ENCODE data around the gene CNOT4. TPM values are rescaled to one million over a fixed set of nuclear protein-coding genes. Genes with fewer than 3 reads are reported as not detected.
A peak's percentile ranks its signal among the peaks of the same experiment; 100 is the strongest.

The CNOT4 gene
- total and polyA plus RNA-seq, 12 donors = 8.7 to 28.1 (median 16.8) TPM

- H3K9me3 ChIP-seq (replicated peaks in 1 of 3) = no peaks in the 10 kb centered on the region
- DNase-seq = peak in 1 of 7 donors; percentile 43
These were observed 193.1 kb downstream of the CNOT4 start for GRCh38 chr7:135316648-135317313.

GRCh38 chr7:135313971-135314370, 195.9 kb downstream of the CNOT4 start:
- H3K27ac ChIP-seq = no peak overlapping the region
- H3K9me3 ChIP-seq (replicated peaks in 1 of 3) = no peaks in the 10 kb centered on the region
- H3K36me3 ChIP-seq (replicated peaks in 1 of 2) = no peaks in the 10 kb centered on the region
- peak in 1 of 7 donors; percentile 31 for DNase-seq
- 63 to 88% (median 76%) methylated on average over 7 to 10 of the region's 10 CpGs for WGBS, 4 donors
- intact Hi-C loops (cut with DNase I) = no loop called here
- no peaks in the 10 kb centered on the region for H3K27me3 ChIP-seq
- no peak for TF ChIP-seq CTCF (IDR thresholded peaks at IDR 0.05)
- no peak for TF ChIP-seq POLR2A (IDR thresholded peaks at IDR 0.05)
- no peaks in the 10 kb centered on the region for H3K4me1 ChIP-seq (replicated peaks in 1 of 2)
- no peak overlapping the region for H3K4me3 ChIP-seq

More at GRCh38 chr7:135316648-135317313, 193.1 kb downstream of the CNOT4 start:
- intact Hi-C loops (cut with DNase I) = no loop called here
- Histone ChIP-seq H3K4me1 (replicated peaks in 1 of 2) (no peaks in the 10 kb centered on the region), H3K27ac (peak overlapping the region in 1 of 5 donors; percentile 61), H3K4me3 (no peak overlapping the region), H3K27me3 (no peaks in the 10 kb centered on the region), H3K36me3 (replicated peaks in 1 of 2) (no peaks in the 10 kb centered on the region)
- no peak for TF ChIP-seq POLR2A (IDR thresholded peaks at IDR 0.05)
- no peak for TF ChIP-seq CTCF (IDR thresholded peaks at IDR 0.05)
- 73 to 84% (median 79%) methylated on average over 3 to 8 of the region's 8 CpGs for WGBS, 4 donors

Other genes starting within 250 kb of the CNOT4 start
- gene NUP205, start 47.8 kb upstream of the CNOT4 start, total RNA-seq = 10 to 100 TPM; 22.3 to 48.1 (median 35.9) TPM
- 10 to 100 TPM; 29.4 to 44.0 (median 33.2) TPM for gene NUP205, start 47.8 kb upstream of the CNOT4 start, polyA plus RNA-seq
- gene STMP1, start 152.4 kb upstream of the CNOT4 start, total RNA-seq = 10 to 100 TPM; 20.8 to 48.6 (median 34.7) TPM
- 10 to 100 TPM; 23.3 to 52.4 (median 25.9) TPM for gene STMP1, start 152.4 kb upstream of the CNOT4 start, polyA plus RNA-seq
- under 1 TPM in 4 of 9 donors, not detected in 5; 0.14 to 0.60 (median 0.20) TPM for gene SLC13A4, start 218.1 kb upstream of the CNOT4 start, total RNA-seq
- gene SLC13A4, start 218.1 kb upstream of the CNOT4 start, polyA plus RNA-seq = under 1 TPM in 2 of 3 donors, not detected in 1; 0.24 to 0.97 TPM
- 10 to 100 TPM in 3 of 9 donors, 1 to 10 TPM in 5, under 1 TPM in 1; 0.17 to 20.4 (median 6.0) TPM for gene FAM180A, start 238.7 kb upstream of the CNOT4 start, total RNA-seq
- gene FAM180A, start 238.7 kb upstream of the CNOT4 start, polyA plus RNA-seq = 1 to 10 TPM; 1.4 to 3.8 (median 1.6) TPM

Data from adrenal gland (tissue), 12 donors.